ENCODE results near the gene CCNL1.

CCNL1 gene

GRCh38 chr3:157127268-157127667 is 32.7 kb downstream of the CCNL1 start:
- H3K27ac ChIP-seq, result no peak overlapping the region

DNA sequence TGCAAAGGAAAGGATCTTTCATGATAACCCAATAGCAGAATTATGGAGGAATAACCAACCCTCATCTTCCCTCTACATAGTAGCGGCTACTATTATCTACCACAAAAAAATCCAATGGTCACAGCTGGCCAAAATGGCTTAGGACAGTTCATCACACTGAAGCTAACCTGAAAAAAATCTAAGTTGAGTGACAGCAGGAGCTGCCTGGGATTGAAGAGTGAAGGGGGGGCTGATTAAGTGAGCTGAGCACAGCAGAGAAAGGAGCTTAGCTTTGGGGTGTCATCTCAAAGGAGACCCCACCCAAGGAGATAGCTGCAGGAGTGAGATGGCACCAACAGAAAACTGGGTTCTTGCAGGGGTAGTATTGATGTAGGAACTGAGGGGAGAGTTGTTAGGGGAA is 33.6 kb downstream of the CCNL1 start:
- no peak for DNase-seq
- H3K27ac ChIP-seq, result no peak overlapping the region
- no peak for TF ChIP-seq CTCF (IDR thresholded peaks at IDR 0.05; ENCODE audit: low read depth, low read length, missing control alignments)

More at GRCh38 chr3:157127268-157127667, 32.7 kb downstream of the CCNL1 start:
- no peak for DNase-seq
- H3K36me3 ChIP-seq (replicated peaks), result no peaks in the 10 kb centered on the region
- no peaks in the 10 kb centered on the region for H3K27me3 ChIP-seq (replicated peaks)
- in situ Hi-C loops (cut with HindIII; ENCODE audit: low pct_ligation_motif_present, low sequenced_read_pairs), result loop anchor here (5.0 kb wide), 1 partner anchor 35 kb away; no protein-coding TSS in a partner anchor
- no peak for TF ChIP-seq CTCF (IDR thresholded peaks at IDR 0.05; ENCODE audit: low read depth, low read length, missing control alignments)
- H3K4me3 ChIP-seq (ENCODE audit: low read depth, low read length), result no peak overlapping the region

DNA sequence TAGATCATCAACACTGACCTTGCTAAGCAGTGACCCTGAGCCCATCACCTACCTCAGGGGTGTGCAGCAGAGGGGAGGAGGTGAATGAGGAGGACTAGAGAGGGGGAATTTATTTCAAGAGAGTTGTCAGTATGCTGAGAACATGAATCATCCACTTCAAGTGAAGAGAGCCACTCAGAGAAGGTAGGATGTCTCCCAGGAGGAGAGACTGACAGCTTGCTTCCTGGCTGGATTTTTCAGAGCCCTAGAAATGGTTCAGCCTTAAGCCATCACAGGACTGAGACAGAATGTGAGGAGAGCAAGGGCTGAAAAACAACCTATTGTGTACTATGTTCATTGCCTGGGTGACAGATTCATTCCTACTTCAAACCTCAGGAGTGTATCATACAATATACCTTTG is 34.8 kb downstream of the CCNL1 start:
- Histone ChIP-seq H3K36me3 (replicated peaks) (no peaks in the 10 kb centered on the region), H3K4me3 (ENCODE audit: low read depth, low read length) (no peak overlapping the region), H3K27ac (no peak overlapping the region), H3K27me3 (replicated peaks) (no peaks in the 10 kb centered on the region)
- no peak for TF ChIP-seq CTCF (IDR thresholded peaks at IDR 0.05; ENCODE audit: low read depth, low read length, missing control alignments)
- no peak for DNase-seq
- in situ Hi-C loops (cut with HindIII; ENCODE audit: low pct_ligation_motif_present, low sequenced_read_pairs), result loop anchor here (5.0 kb wide), 1 partner anchor 33 kb away; no protein-coding TSS in a partner anchor

More for the DNA sequence above, 33.6 kb downstream of the CCNL1 start:
- in situ Hi-C loops (cut with HindIII; ENCODE audit: low pct_ligation_motif_present, low sequenced_read_pairs), result loop anchor here (5.0 kb wide), 1 partner anchor 34 kb away; no protein-coding TSS in a partner anchor
- Histone ChIP-seq H3K4me3 (ENCODE audit: low read depth, low read length) (no peak overlapping the region), H3K36me3 (replicated peaks) (no peaks in the 10 kb centered on the region), H3K27me3 (replicated peaks) (no peaks in the 10 kb centered on the region)

DNA sequence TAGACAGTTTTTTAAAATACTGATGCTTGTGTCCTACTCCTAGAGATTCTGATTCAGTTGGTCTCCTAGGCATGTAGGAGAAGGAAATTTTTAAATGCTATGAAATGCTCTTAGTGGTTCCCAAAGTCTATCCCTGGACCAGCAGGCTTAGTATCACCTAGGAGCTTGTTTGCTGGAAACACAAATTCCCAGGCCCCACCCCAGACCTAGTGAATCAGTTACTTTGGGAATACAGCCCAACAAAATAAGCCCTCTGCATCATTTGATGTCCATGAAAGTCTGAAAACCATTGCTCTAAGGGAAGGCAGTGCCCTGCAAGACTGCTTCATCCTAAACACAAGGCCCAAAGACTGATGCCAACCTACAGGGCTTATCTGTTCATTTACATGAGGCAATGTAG is 36.3 kb downstream of the CCNL1 start:
- Histone ChIP-seq H3K27me3 (replicated peaks) (no peaks in the 10 kb centered on the region), H3K27ac (no peak overlapping the region), H3K4me3 (ENCODE audit: low read depth, low read length) (no peak overlapping the region), H3K36me3 (replicated peaks) (no peaks in the 10 kb centered on the region)
- no peak for TF ChIP-seq CTCF (IDR thresholded peaks at IDR 0.05; ENCODE audit: low read depth, low read length, missing control alignments)
- no peak for DNase-seq
- in situ Hi-C loops (cut with HindIII; ENCODE audit: low pct_ligation_motif_present, low sequenced_read_pairs), result no loop called here

DNA sequence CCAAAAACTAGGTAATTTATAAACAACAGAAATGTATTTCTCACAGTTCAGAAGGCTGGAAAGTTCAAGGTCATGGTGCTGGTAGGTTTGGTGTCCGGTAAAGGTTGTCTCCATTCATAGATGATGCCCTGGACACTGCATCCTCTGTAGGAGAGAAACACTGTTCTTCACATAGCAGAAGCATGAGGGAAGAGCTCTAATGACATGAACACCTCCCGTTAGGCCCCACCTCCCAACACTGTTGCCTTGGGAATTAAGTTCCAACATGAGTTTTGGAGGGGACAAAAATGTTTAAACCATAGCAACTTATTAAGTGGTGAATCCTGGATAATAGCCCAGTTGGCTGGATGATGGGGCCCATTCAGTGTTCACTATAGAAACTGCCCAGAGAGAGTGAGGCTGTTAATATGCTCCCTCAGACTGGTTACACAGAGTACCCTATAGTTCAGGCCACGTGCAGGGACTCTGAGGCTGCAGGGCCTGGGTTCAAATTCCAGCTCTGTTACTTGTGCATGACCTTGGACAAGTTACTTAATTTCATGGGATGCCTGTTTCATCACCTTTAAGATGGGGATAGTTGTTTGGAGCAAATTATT is 37.0 kb downstream of the CCNL1 start:
- H3K36me3 ChIP-seq (replicated peaks), result no peaks in the 10 kb centered on the region
- no peaks in the 10 kb centered on the region for H3K27me3 ChIP-seq (replicated peaks)
- no peak overlapping the region for H3K27ac ChIP-seq
- DNase-seq, result no peak
- H3K4me3 ChIP-seq (ENCODE audit: low read depth, low read length), result no peak overlapping the region
- in situ Hi-C loops (cut with HindIII; ENCODE audit: low pct_ligation_motif_present, low sequenced_read_pairs), result no loop called here
- TF ChIP-seq CTCF (IDR thresholded peaks at IDR 0.05; ENCODE audit: low read depth, low read length, missing control alignments), result no peak

DNA sequence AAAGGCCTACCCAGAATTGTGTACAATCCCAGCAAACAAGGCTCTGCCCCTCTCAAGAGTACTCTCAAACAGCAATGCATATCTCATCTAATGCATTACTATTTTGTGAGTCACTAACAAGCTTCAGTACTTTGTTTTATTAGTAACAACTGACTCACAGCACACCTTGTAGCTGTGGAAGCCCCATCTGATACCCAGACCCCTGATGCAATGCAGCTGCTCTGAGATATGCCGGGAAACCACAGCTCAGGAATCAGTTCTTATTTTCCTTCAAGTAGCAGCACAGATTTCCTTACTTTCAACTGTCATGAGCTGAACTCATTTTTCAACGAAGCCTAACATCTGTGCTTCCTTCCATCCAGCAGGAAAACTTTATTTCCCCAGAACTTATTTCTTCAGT is 37.8 kb downstream of the CCNL1 start:
- peak; percentile 81 for DNase-seq
- TF ChIP-seq CTCF (IDR thresholded peaks at IDR 0.05; ENCODE audit: low read depth, low read length, missing control alignments), result no peak
- Histone ChIP-seq H3K27ac (peak overlapping the region; percentile 30), H3K36me3 (replicated peaks) (no peaks in the 10 kb centered on the region), H3K4me3 (ENCODE audit: low read depth, low read length) (no peak overlapping the region), H3K27me3 (replicated peaks) (no peaks in the 10 kb centered on the region)
- in situ Hi-C loops (cut with HindIII; ENCODE audit: low pct_ligation_motif_present, low sequenced_read_pairs), result no loop called here
